Testis (tissue), 3 donors: ENCODE data around the gene SLC45A1. TPM values are rescaled to one million over a fixed set of nuclear protein-coding genes. Genes with fewer than 3 reads are reported as not detected.
A peak's percentile ranks its signal among the peaks of the same experiment; 100 is the strongest.

Source experiments
- DNase-seq: peaks from one replicate; pipeline ENCODE4 v3.0.0-alpha.2; 2019
- H3K27ac ChIP-seq, 2 donors: fragments of 200-600 bp; sonication (generic); one replicate each; pipeline ENCODE4 v1.5.1; 2019
- H3K27me3 ChIP-seq: fragments of 200-600 bp; sonication (generic); one replicate; pipeline ENCODE4 v1.5.1; 2019
- H3K36me3 ChIP-seq: fragments of 200-600 bp; sonication (generic); one replicate; pipeline ENCODE4 v1.5.1; 2017; ENCODE audit warnings: low read depth; ENCODE audit errors: missing control alignments
- H3K4me1 ChIP-seq: fragments of 200-600 bp; sonication (generic); one replicate; pipeline ENCODE4 v1.5.1; 2019
- H3K4me3 ChIP-seq, 2 donors: fragments of 200-600 bp; sonication (generic); one replicate each; pipeline ENCODE4 v1.5.1; 2017 to 2019
- H3K9me3 ChIP-seq: fragments of 200-600 bp; sonication (generic); one replicate; pipeline ENCODE4 v1.5.1; 2017
- POLR2A ChIP-seq: fragments of 450-650 bp; IDR thresholded peaks from one replicate; pipeline ENCODE4 v1.6.1; 2017; ENCODE audit warnings: antibody characterized with exemption, mild to moderate bottlenecking, moderate library complexity
- WGBS, 2 donors: methylation state at CpG; one replicate each; pipeline ENCODE4 v1.1.5; 2018; 5-methylcytosine and 5-hydroxymethylcytosine counted together
- intact Hi-C: fragments of 100-400 bp; cut with DNase I; formaldehyde crosslinking; loops from one replicate; pipeline ENCODE4 v1.15.1; 2023; ENCODE audit warnings: low total_unique reads
- polyA plus RNA-seq: library from polyadenylated mRNA; stranded (reverse); fragments of 350-450 nt; fragmentation: Illumina TruSeq; extraction: RNeasy Lipid Tissue Mini Kit (QIAGEN cat#74804); gene quantifications from one replicate; pipeline ENCODE4 v1.2.3, GENCODE V29; 2014; ENCODE audit warnings: low read depth, low replicate concordance; ENCODE audit not compliant: insufficient read depth
- total RNA-seq, 2 donors: library from RNA; depleted of rRNA; stranded (reverse); fragments of >200 nt; gene quantifications; one replicate each; pipeline ENCODE4 v1.2.3, GENCODE V29; 2016
- TF ChIP-seq, protein P1 (sequence below), 3 experiments: fragments of 450-650 bp in 2 of 3; fragments of 200-600 bp in 1 of 3; sonication (generic) in 1 of 3; IDR thresholded peaks; one replicate each; pipeline ENCODE4 v1.5.1; 2016 to 2019; ENCODE audit warnings: antibody characterized with exemption in 3 of 3, mild to moderate bottlenecking in 2 of 3, moderate library complexity in 1 of 3

The SLC45A1 gene
- total and polyA plus RNA-seq, 3 donors from 2014 or later, result 5.6 to 9.0 (median 8.5) TPM

DNA sequence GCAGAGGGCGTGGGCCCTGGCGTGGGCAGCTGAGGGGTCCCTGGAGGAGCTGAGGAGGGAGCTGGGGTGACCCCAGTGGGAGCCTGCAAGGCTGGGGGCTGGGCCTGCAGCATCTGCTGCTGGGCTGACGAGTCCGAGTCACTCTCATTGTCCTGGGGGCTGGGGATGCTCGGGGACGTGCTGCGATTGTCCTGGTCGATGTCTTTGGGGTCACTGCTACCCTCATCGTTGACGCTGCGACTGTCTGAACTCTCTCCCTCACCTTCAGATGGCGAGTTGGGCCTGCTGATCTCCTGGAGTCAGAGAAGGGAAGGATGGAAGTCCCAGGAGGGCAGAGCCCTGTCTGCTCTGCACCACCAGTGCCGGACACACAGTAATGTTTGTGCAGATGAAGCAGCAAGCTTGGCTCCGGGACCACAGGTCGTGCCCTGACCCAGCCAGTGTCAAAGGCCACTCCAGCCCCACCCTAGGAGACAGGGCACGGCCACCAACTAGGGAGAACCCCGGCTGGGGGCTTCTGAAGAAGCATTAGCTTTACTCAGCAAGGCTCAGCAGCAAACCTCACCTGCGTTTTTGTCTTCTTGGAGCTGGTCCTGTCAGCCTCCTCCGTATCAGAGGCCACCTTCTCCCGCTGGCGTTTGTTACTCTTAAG, 43.4 kb downstream of the SLC45A1 start:
- Histone ChIP-seq H3K27ac (peak overlapping the region in 1 of 2 donors; percentile 20), H3K9me3 (no peaks in the 10 kb centered on the region), H3K36me3 (no peaks in the 10 kb centered on the region), H3K4me3 (no peak overlapping the region), H3K4me1 (peaks cover 51% of the 10 kb centered on the region), H3K27me3 (no peaks in the 10 kb centered on the region)
- no peak for DNase-seq
- WGBS, 2 donors, result 68 to 80% methylated on average over 5 to 21 of the region's 21 CpGs
- no peak for TF ChIP-seq POLR2A
- TF ChIP-seq, protein P1, sequence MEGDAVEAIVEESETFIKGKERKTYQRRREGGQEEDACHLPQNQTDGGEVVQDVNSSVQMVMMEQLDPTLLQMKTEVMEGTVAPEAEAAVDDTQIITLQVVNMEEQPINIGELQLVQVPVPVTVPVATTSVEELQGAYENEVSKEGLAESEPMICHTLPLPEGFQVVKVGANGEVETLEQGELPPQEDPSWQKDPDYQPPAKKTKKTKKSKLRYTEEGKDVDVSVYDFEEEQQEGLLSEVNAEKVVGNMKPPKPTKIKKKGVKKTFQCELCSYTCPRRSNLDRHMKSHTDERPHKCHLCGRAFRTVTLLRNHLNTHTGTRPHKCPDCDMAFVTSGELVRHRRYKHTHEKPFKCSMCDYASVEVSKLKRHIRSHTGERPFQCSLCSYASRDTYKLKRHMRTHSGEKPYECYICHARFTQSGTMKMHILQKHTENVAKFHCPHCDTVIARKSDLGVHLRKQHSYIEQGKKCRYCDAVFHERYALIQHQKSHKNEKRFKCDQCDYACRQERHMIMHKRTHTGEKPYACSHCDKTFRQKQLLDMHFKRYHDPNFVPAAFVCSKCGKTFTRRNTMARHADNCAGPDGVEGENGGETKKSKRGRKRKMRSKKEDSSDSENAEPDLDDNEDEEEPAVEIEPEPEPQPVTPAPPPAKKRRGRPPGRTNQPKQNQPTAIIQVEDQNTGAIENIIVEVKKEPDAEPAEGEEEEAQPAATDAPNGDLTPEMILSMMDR (IDR thresholded peaks at IDR 0.05), result no peak
- intact Hi-C loops, result no loop called here

DNA sequence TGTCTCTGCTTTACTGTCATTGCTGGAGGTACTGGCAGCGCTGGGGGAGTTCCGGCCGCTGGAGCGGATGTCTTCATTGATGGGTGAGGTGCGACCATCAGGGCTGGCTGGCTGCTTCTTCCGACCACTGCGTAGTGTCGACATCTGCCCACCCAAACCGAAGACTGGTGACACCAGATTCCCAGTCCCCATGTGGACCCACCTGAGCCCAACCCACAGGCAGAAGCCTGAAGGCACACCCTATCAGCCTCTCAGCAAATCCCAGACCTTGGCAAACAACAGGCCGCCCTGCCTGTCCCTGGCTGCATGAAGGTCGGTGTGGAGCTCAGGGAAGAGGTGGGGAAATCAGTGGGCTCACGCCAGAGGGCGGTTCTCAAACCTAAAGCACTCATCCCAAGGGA, 44.8 kb downstream of the SLC45A1 start:
- Histone ChIP-seq H3K4me3 (no peak overlapping the region), H3K4me1 (peaks cover 50% of the 10 kb centered on the region), H3K27ac (peak overlapping the region; percentile 62 to 65), H3K27me3 (no peaks in the 10 kb centered on the region), H3K36me3 (no peaks in the 10 kb centered on the region), H3K9me3 (no peaks in the 10 kb centered on the region)
- WGBS, 2 donors, result 65 to 82% methylated on average over 13 of the region's 13 CpGs
- TF ChIP-seq POLR2A, result no peak
- TF ChIP-seq, protein P1 (IDR thresholded peaks at IDR 0.05), result no peak
- no peak for DNase-seq
- intact Hi-C loops, result no loop called here

DNA sequence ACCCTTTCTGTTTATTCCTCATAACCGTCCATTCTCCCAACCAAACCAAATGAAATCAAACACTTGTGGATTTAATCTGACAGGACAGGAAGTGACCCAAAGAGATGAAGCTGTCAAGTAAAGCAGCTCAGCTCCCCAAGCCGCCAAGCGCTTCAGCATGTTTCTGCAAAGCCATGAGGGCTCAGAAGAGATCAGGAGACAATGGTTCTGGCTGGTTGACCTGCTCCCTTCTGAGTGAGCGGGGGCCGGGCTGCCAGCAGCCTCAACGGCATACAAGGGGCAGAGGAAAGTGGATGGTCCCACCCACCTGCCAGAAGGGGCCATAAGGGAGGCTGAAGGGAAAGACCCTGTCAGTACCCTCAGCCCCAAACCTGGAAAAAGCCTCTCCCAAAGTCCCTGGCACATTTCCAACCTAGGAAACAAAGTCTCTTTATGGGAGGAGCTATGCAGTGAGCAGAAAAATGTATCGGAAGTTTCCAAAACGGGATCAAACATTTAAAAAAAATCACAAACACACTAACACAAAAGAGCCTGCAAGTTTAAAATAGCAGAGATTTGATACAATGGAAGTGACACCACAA, 45.4 kb downstream of the SLC45A1 start:
- Histone ChIP-seq H3K4me3 (no peak overlapping the region), H3K27me3 (no peaks in the 10 kb centered on the region), H3K9me3 (no peaks in the 10 kb centered on the region), H3K36me3 (no peaks in the 10 kb centered on the region), H3K27ac (peak overlapping the region; percentile 62 to 65), H3K4me1 (peaks cover 50% of the 10 kb centered on the region)
- no peak for TF ChIP-seq POLR2A
- TF ChIP-seq, protein P1 (IDR thresholded peaks at IDR 0.05), result no peak
- intact Hi-C loops, result no loop called here
- WGBS, 2 donors, result 48 to 57% methylated on average over 8 of the region's 8 CpGs
- DNase-seq, result no peak

DNA sequence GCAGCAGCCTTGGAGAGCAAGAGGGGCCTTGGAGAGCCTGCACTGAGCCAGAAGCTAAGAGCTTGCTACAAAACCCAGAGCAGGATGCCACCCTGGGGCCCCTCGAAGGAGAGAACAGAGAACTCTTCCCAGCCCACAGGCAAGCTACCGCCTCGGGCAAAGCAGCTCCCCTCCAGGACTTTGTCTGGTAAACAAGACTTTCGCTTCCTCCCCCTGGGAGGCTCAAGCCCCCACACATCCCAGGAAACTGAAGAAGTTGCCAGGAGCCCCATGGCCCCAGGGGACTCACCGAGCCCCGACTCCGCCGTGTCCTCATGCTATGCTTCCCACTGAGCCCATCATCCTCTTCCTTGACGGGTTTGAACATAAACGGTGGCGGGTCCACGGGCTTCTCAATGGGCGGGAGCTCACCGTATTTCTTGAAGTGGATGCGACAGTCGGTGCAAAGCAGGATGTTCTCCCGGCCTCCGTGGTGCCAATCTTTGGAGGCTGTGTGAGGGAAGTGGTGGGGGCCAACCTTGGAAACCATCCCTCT, 45.9 kb downstream of the SLC45A1 start:
- Histone ChIP-seq H3K27me3 (no peaks in the 10 kb centered on the region), H3K4me1 (peaks cover 46% of the 10 kb centered on the region), H3K36me3 (no peaks in the 10 kb centered on the region), H3K4me3 (no peak overlapping the region), H3K9me3 (no peaks in the 10 kb centered on the region), H3K27ac (peak overlapping the region; percentile 62 to 65)
- WGBS, 2 donors, result 60 to 64% methylated on average over 3 to 18 of the region's 18 CpGs
- intact Hi-C loops, result no loop called here
- peak; percentile 72 for DNase-seq
- TF ChIP-seq, protein P1 (IDR thresholded peaks at IDR 0.05), result no peak
- no peak for TF ChIP-seq POLR2A
